ENCODE measurements around the gene CDH1.

- no peak for TF ChIP-seq CTCF (conservative IDR thresholded peaks at IDR 0.05)
- no peak for TF ChIP-seq ZFX (IDR thresholded peaks at IDR 0.05)
These were observed 35.1 kb downstream of the CDH1 start for GRCh38 chr16:68772030-68772681.

All from C4-2B (cell line).